Suprapubic skin (tissue), 3 donors: Measurements from ENCODE around the gene PCBP3.

ENCODE experiments used
- CTCF ChIP-seq, 2 donors: fragments of 200-600 bp in 1 of 2; fragments of 450-650 bp in 1 of 2; sonication (generic) in 1 of 2; IDR thresholded peaks; one replicate each; pipeline ENCODE4 v1.5.1; 2016 to 2019; ENCODE audit warnings: antibody characterized with exemption in 2 of 2, mild to moderate bottlenecking in 1 of 2, moderate library complexity in 1 of 2
- POLR2AphosphoS5 ChIP-seq, 3 donors: sonication (generic); formaldehyde crosslinking; IDR thresholded peaks; one replicate each; pipeline ENCODE4 v1.6.1; 2017; ENCODE audit warnings: antibody characterized with exemption in 3 of 3

GRCh38 chr21:45797338-45797737 lies 153.8 kb downstream of the PCBP3 start:
- TF ChIP-seq CTCF (IDR thresholded peaks at IDR 0.05) (no peak), POLR2AphosphoS5 (IDR thresholded peaks at IDR 0.05) (no peak)
